D341Med (cell line): ENCODE measurements around the gene CARD11.
"Not testable (repeated sequence)": the region's sequence is repeated elsewhere in the genome, so short reads cannot be mapped to it uniquely, and the experiment has no call there.

Experiments used
- DNase-seq: peaks from one replicate; pipeline ENCODE4 v3.0.0; 2012; ENCODE audit warnings: low spot score

Gene CARD11

GRCh38 chr7:2962865-2963264, 80.8 kb downstream of the CARD11 start:
- DNase-seq: no peak

- no peak for DNase-seq
Measured at GRCh38 chr7:2959828-2960599, 83.7 kb downstream of the CARD11 start.

GRCh38 chr7:2959103-2959680, 84.5 kb downstream of the CARD11 start:
- DNase-seq: no peak

- no peak for DNase-seq
Measured at GRCh38 chr7:2958416-2959102, 85.1 kb downstream of the CARD11 start.

- not testable (repeated sequence) for DNase-seq
Measured at GRCh38 chr7:2957369-2957727, 86.3 kb downstream of the CARD11 start.

- DNase-seq: no peak
Measured at GRCh38 chr7:2956526-2957368, 86.9 kb downstream of the CARD11 start.

GRCh38 chr7:2956076-2956475, 87.6 kb downstream of the CARD11 start:
- DNase-seq: no peak

GRCh38 chr7:2955269-2955668, 88.4 kb downstream of the CARD11 start:
- no peak for DNase-seq

GRCh38 chr7:2954433-2954853, 89.2 kb downstream of the CARD11 start:
- DNase-seq: no peak

- no peak for DNase-seq
Measured at GRCh38 chr7:2953588-2954407, 89.9 kb downstream of the CARD11 start.

GRCh38 chr7:2953099-2953498, 90.6 kb downstream of the CARD11 start:
- DNase-seq: no peak

GRCh38 chr7:2952316-2952715, 91.4 kb downstream of the CARD11 start:
- DNase-seq: no peak

GRCh38 chr7:2950578-2950977, 93.1 kb downstream of the CARD11 start:
- DNase-seq: no peak

- DNase-seq: no peak
Measured at GRCh38 chr7:2948749-2949148, 94.9 kb downstream of the CARD11 start.

- no peak for DNase-seq
Measured at GRCh38 chr7:2947058-2947780, 96.4 kb downstream of the CARD11 start.

GRCh38 chr7:2945171-2945570, 98.5 kb downstream of the CARD11 start:
- DNase-seq: no peak

GRCh38 chr7:2944739-2945138, 98.9 kb downstream of the CARD11 start:
- no peak for DNase-seq

- no peak for DNase-seq
Measured at GRCh38 chr7:2943851-2944601, 99.6 kb downstream of the CARD11 start.

GRCh38 chr7:2941216-2941859, 102.3 kb downstream of the CARD11 start:
- no peak for DNase-seq

- no peak for DNase-seq
Measured at GRCh38 chr7:2940466-2940865, 103.2 kb downstream of the CARD11 start.
